Pancreas (tissue), 10 donors: Measurements from ENCODE around the gene LRFN2. TPM values are rescaled to one million over a fixed set of nuclear protein-coding genes. Genes with fewer than 3 reads are reported as not detected.

Experiments used
- ATAC-seq, 4 donors: fragments of 200-7000 bp; cut with Tn5 transposase; one replicate each; pipeline versions ENCODE4 v1.8.0 to v1.9.1; 2020; ENCODE audit warnings: mild to moderate bottlenecking in 4 of 4, moderate library complexity in 4 of 4
- DNase-seq, 6 donors: peaks; one replicate each; pipeline ENCODE4 v3.0.0-alpha.2; 2020
- FAIRE-seq: peaks from 2 replicates; lab custom pipeline; 2012; peaks lifted over from hg19 to GRCh38; lab: Jason Lieb, UNC
- H3K27ac ChIP-seq, 4 donors: fragments of 200-600 bp; sonication (generic); 1 replicate in 3 of 4; 2 replicates in 1 of 4; pipeline versions ENCODE4 v1.5.0 to v1.8.0; 2020
- H3K27me3 ChIP-seq, 4 donors: fragments of 200-600 bp; one replicate each; pipeline ENCODE4 v1.8.0; 2021
- H3K36me3 ChIP-seq, 3 donors: fragments of 200-600 bp; sonication (generic) in 1 of 3; one replicate each; pipeline versions ENCODE4 v1.5.0 to v1.8.0; 2020 to 2021
- H3K4me1 ChIP-seq, 3 donors: fragments of 200-600 bp; one replicate each; pipeline ENCODE4 v1.8.0; 2021
- H3K4me3 ChIP-seq, 4 donors: fragments of 200-600 bp; sonication (generic) in 2 of 4; one replicate each; pipeline versions ENCODE4 v1.5.0 to v1.8.0; 2020 to 2021
- H3K9me3 ChIP-seq, 4 donors: fragments of 200-600 bp; one replicate each; pipeline ENCODE4 v1.8.0; 2021
- WGBS, 2 donors: extraction: QIAGEN DNeasy Blood & Tissue Kit; methylation state at CpG; one replicate each; pipeline ENCODE4 v1.1.7; 2013; 5-methylcytosine and 5-hydroxymethylcytosine counted together
- intact Hi-C, 3 donors: fragments of 100-400 bp; cut with DNase I; formaldehyde crosslinking; loops; one replicate each; pipeline versions ENCODE4 v1.11.1 to v1.14.2; 2022
- polyA plus RNA-seq, 2 donors: library from polyadenylated mRNA; stranded (reverse); fragments of 200-250 nt; gene quantifications; one replicate each; pipeline ENCODE4 v1.2.3, GENCODE V29; 2013
- total RNA-seq, 6 donors: library from RNA; stranded (reverse); fragmentation: NEBNext Ultra II Directional in 4 of 6; extraction: Animal tissue kit (Norgen Biotek cat#: 25700) in 4 of 6; gene quantifications; one replicate each; pipeline versions ENCODE4 v1.2.1 to v1.2.4, GENCODE V29; 2021 to 2023
- TF ChIP-seq, protein P1 (sequence below), 4 donors: fragments of 200-600 bp; sonication (generic) in 3 of 4; IDR thresholded peaks; one replicate each; pipeline versions ENCODE4 v1.5.0 to v1.8.0; 2021; ENCODE audit warnings: antibody characterized with exemption in 4 of 4
- donor health status: healthy with polysubstance abuse.
- donor health status: DM: no; HTN: no; CAD: no; lungs with moderate emphysema.
- donor health status: DM: no; HTN: no; CAD: no.
- donor health status: control.
- donor health status: control.
- donor health status: Bipolar disorder and iron deficiency.
- donor health status: DM: yes; HTN: yes; CAD: no.
- donor health status: DM: no; HTN: no; CAD: no.
- donor health status: DM: no; HTN: no; CAD: no.
- donor health status: DM: yes; HTN: yes; CAD: no.

The LRFN2 gene
- total and polyA plus RNA-seq, 8 donors, result 0.22 to 1.5 (median 0.54) TPM

DNA sequence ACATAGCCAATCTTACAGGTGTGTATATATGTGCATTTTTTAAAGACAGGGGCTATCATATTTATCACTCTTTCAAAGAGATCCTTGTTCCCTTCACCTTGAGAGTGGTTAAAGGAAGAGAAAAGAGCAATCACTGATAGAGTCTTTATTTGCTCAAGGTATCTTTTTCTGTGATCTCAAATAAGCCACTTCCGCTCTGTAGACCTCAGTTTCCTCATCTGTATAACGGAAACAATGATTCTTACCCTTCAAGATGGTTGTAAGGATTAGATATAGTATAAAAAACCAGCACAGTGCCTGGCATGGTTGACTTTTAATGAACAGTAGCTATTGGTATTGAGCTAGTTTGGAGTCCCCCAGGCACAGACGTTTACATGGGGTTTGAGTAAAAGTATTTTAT is 10.1 kb upstream of the LRFN2 start:
- FAIRE-seq (no peak), ATAC-seq (no peak), DNase-seq (no peak)
- 43 to 56% methylated on average over 3 of the region's 3 CpGs for WGBS, 2 donors
- H3K36me3 ChIP-seq, result no peaks in the 10 kb centered on the region
- H3K27me3 ChIP-seq, result no peaks in the 10 kb centered on the region
- no peak overlapping the region for H3K4me3 ChIP-seq
- TF ChIP-seq, protein P1, sequence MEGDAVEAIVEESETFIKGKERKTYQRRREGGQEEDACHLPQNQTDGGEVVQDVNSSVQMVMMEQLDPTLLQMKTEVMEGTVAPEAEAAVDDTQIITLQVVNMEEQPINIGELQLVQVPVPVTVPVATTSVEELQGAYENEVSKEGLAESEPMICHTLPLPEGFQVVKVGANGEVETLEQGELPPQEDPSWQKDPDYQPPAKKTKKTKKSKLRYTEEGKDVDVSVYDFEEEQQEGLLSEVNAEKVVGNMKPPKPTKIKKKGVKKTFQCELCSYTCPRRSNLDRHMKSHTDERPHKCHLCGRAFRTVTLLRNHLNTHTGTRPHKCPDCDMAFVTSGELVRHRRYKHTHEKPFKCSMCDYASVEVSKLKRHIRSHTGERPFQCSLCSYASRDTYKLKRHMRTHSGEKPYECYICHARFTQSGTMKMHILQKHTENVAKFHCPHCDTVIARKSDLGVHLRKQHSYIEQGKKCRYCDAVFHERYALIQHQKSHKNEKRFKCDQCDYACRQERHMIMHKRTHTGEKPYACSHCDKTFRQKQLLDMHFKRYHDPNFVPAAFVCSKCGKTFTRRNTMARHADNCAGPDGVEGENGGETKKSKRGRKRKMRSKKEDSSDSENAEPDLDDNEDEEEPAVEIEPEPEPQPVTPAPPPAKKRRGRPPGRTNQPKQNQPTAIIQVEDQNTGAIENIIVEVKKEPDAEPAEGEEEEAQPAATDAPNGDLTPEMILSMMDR (IDR thresholded peaks at IDR 0.05), result no peak
- intact Hi-C loops, result no loop called here
- no peaks in the 10 kb centered on the region for H3K9me3 ChIP-seq
- H3K27ac ChIP-seq, result no peak overlapping the region
- no peaks in the 10 kb centered on the region for H3K4me1 ChIP-seq

DNA sequence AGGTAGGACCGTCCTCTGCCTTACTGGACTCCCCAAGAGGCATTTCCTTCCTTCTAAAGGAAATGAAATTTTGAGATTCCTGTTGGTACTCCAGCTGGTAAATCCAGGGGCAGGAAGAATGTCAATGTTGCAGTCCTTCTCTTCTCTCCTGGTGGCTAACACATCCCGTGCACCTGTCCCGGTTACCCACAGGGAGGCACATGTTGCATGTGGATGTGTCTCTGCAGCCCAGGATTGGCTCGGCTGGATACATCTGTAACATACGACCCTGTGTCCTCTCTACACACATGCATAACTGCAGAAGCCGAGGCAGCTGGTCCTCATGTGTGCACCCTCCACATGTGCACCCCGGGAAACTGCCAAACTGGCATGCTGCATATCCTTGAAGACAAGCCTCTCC is 1.3 kb upstream of the LRFN2 start:
- Histone ChIP-seq H3K4me3 (no peak overlapping the region), H3K27ac (no peak overlapping the region), H3K9me3 (no peaks in the 10 kb centered on the region), H3K27me3 (no peaks in the 10 kb centered on the region), H3K4me1 (peaks cover 0 to 10% (median 0%) of the 10 kb centered on the region in 3 donors), H3K36me3 (no peaks in the 10 kb centered on the region)
- intact Hi-C loops, result loop anchor here in 1 of 3 donors (10.0 kb wide), 1 partner anchor 264 kb away; no protein-coding TSS in a partner anchor
- ATAC-seq (no peak), FAIRE-seq (no peak), DNase-seq (peak in 2 of 6 donors; percentile 18 to 35)
- TF ChIP-seq, protein P1 (IDR thresholded peaks at IDR 0.05), result no peak
- 38 to 47% methylated on average over 7 of the region's 7 CpGs for WGBS, 2 donors

DNA sequence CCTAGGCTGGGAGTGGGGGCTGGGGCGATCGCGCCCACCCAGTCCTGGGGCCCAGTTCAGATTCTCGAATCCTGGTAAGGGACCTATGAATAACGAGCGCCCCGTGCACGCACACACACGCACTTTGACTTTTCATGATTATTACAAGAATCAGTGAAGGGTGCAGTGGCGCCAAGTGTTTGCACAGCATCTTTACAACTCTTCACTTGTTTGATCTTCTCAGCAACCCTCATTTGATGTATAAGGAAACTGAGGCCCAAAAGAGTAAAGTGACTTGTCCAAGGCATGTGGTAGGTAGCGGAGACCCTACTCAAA is 863 bp upstream of the LRFN2 start:
- Histone ChIP-seq H3K4me1 (peaks cover 0 to 10% (median 0%) of the 10 kb centered on the region in 3 donors), H3K27me3 (no peaks in the 10 kb centered on the region), H3K9me3 (no peaks in the 10 kb centered on the region), H3K4me3 (peak overlapping the region in 3 of 4 donors; percentile 26 to 52 (median 36)), H3K36me3 (no peaks in the 10 kb centered on the region), H3K27ac (peak overlapping the region in 2 of 4 donors; percentile 65 to 67)
- FAIRE-seq, result no peak
- TF ChIP-seq, protein P1 (IDR thresholded peaks at IDR 0.05), result no peak
- WGBS, 2 donors, result 11 to 16% methylated on average over 11 of the region's 11 CpGs
- DNase-seq, result no peak
- ATAC-seq, result no peak
- intact Hi-C loops, result loop anchor here in 1 of 3 donors (10.0 kb wide), 1 partner anchor 263 kb away; no protein-coding TSS in a partner anchor

DNA sequence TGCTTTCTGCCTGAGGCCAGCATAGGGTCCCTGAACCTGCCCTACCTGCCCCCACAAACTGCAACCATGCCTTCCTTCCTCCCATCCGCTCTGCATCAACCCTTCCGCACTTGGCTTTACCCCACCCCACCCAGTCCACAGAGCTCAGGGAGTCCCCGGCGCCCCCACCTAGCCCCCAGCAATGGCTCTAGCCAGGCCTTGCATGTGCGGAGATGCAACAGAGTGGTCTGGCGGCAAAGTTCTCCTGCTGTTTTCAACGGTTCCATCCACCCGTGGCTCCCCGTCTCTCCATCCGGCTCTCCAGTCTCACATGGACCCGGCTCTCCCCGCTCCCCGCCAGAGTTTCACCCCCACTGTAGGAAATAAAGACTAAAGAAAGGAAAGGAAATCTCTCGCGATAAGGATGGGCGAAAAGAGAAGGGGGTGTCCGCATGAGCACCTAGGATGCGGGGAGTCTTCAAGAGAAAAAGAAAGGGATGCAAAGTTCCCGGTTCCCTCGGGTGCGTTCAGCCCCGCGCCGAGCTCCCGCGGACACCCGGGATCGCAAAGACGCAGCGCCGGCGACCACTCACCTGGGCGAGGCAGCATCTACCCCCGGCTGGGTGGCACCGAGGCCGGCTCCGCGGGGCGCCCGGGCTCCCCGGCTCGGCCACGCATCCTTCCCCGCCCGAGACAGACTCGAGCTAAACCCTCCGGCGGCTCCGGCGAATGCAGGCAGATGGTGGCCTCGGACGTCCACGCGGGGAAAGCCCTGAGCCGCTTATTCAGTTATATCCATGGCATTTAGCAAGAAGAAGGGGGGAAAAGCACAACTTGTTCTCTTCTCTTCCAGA is 579 bp downstream of the LRFN2 start:
- no peaks in the 10 kb centered on the region for H3K27me3 ChIP-seq
- H3K36me3 ChIP-seq, result no peaks in the 10 kb centered on the region
- intact Hi-C loops, result loop anchor here in 1 of 3 donors (10.0 kb wide), 1 partner anchor 262 kb away; no protein-coding TSS in a partner anchor
- 8 to 10% methylated on average over 52 to 55 of the region's 55 CpGs for WGBS, 2 donors
- TF ChIP-seq, protein P1 (IDR thresholded peaks at IDR 0.05), result no peak
- H3K4me1 ChIP-seq, result peaks cover 0 to 10% (median 0%) of the 10 kb centered on the region in 3 donors
- H3K9me3 ChIP-seq, result no peaks in the 10 kb centered on the region
- no peak overlapping the region for H3K27ac ChIP-seq
- ATAC-seq, result peak in 3 of 4 donors; percentile 23 to 35 (median 33)
- peak overlapping the region; percentile 26 to 52 (median 31) for H3K4me3 ChIP-seq
- no peak for FAIRE-seq
- DNase-seq, result peak in 3 of 6 donors; percentile 9 to 66 (median 24)
